Chondrocyte (in vitro differentiated cells): Measurements from ENCODE around the gene TRIM63. TPM values are rescaled to one million over a fixed set of nuclear protein-coding genes. Genes with fewer than 3 reads are reported as not detected.
A peak's percentile ranks its signal among the peaks of the same experiment; 100 is the strongest.

Experiments
- DNase-seq: peaks from one replicate; pipeline ENCODE4 v3.0.0; 2021; ENCODE audit warnings: mixed read lengths, low spot score
- H3K27ac Mint-ChIP-seq: one replicate; pipeline ENCODE4 v1.8.0; 2021; ENCODE audit warnings: mild to moderate bottlenecking, moderate library complexity, mixed read lengths; ENCODE audit not compliant: unreplicated experiment
- H3K27me3 Mint-ChIP-seq: 2 replicates; pipeline ENCODE4 v1.8.0; 2021; ENCODE audit warnings: low read depth, mixed read lengths
- H3K36me3 Mint-ChIP-seq: 2 replicates; pipeline ENCODE4 v1.8.0; 2021; ENCODE audit warnings: low read depth, mixed read lengths
- H3K4me1 Mint-ChIP-seq: 2 replicates; pipeline ENCODE4 v1.8.0; 2021; ENCODE audit warnings: low read depth, mild to moderate bottlenecking, mixed read lengths
- H3K4me3 Mint-ChIP-seq: one replicate; pipeline ENCODE4 v1.8.0; 2021; ENCODE audit warnings: mild to moderate bottlenecking, moderate library complexity, mixed read lengths; ENCODE audit not compliant: unreplicated experiment
- H3K9me3 Mint-ChIP-seq: 2 replicates; pipeline ENCODE4 v1.8.0; 2021; ENCODE audit warnings: low read depth, mixed read lengths
- total RNA-seq: library from RNA; stranded (reverse); gene quantifications from 3 replicates; pipeline ENCODE4 v1.2.1, GENCODE V29; 2021
- TF ChIP-seq, protein P1 (sequence below): fragments of 200-600 bp; sonication (generic); IDR thresholded peaks from 2 replicates; pipeline ENCODE4 v1.5.0; 2021; ENCODE audit warnings: antibody characterized with exemption, mild to moderate bottlenecking, moderate library complexity

Gene TRIM63
- total RNA-seq, 1 donor from 2014 or later: 0.70 TPM

- Mint-ChIP-seq H3K27ac (no peak overlapping the region), H3K4me1 (peaks cover 64% of the 10 kb centered on the region), H3K27me3 (no peaks in the 10 kb centered on the region), H3K4me3 (peak overlapping the region; percentile 52), H3K36me3 (no peaks in the 10 kb centered on the region), H3K9me3 (no peaks in the 10 kb centered on the region)
- TF ChIP-seq, protein P1, sequence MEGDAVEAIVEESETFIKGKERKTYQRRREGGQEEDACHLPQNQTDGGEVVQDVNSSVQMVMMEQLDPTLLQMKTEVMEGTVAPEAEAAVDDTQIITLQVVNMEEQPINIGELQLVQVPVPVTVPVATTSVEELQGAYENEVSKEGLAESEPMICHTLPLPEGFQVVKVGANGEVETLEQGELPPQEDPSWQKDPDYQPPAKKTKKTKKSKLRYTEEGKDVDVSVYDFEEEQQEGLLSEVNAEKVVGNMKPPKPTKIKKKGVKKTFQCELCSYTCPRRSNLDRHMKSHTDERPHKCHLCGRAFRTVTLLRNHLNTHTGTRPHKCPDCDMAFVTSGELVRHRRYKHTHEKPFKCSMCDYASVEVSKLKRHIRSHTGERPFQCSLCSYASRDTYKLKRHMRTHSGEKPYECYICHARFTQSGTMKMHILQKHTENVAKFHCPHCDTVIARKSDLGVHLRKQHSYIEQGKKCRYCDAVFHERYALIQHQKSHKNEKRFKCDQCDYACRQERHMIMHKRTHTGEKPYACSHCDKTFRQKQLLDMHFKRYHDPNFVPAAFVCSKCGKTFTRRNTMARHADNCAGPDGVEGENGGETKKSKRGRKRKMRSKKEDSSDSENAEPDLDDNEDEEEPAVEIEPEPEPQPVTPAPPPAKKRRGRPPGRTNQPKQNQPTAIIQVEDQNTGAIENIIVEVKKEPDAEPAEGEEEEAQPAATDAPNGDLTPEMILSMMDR: no peak
- DNase-seq: no peak
Measured at GRCh38 chr1:26023009-26023408, 44.4 kb downstream of the TRIM63 start.

GRCh38 chr1:26022404-26022779, 45.0 kb downstream of the TRIM63 start:
- no peaks in the 10 kb centered on the region for H3K27me3 Mint-ChIP-seq
- no peaks in the 10 kb centered on the region for H3K36me3 Mint-ChIP-seq
- H3K9me3 Mint-ChIP-seq: no peaks in the 10 kb centered on the region
- H3K27ac Mint-ChIP-seq: no peak overlapping the region
- H3K4me1 Mint-ChIP-seq: peaks cover 64% of the 10 kb centered on the region
- TF ChIP-seq, protein P1: no peak
- no peak for DNase-seq
- peak overlapping the region; percentile 33 for H3K4me3 Mint-ChIP-seq

- Mint-ChIP-seq H3K27ac (peak within 1 kb of the TSS; percentile 46), H3K9me3 (no peaks in the 10 kb centered on the region), H3K36me3 (no peaks in the 10 kb centered on the region), H3K4me1 (peaks cover 70% of the 10 kb centered on the region), H3K4me3 (peak within 1 kb of the TSS; percentile 84), H3K27me3 (no peaks in the 10 kb centered on the region)
- TF ChIP-seq, protein P1: no peak
- no peak for DNase-seq
Measured at GRCh38 chr1:26021647-26022403, 45.6 kb downstream of the TRIM63 start, which contains the start of gene EXTL1. Gene EXTL1, plus strand, starts transcription at chr1:26021775. Its CDS starts 872 bp downstream, at chr1:26022647.

DNA sequence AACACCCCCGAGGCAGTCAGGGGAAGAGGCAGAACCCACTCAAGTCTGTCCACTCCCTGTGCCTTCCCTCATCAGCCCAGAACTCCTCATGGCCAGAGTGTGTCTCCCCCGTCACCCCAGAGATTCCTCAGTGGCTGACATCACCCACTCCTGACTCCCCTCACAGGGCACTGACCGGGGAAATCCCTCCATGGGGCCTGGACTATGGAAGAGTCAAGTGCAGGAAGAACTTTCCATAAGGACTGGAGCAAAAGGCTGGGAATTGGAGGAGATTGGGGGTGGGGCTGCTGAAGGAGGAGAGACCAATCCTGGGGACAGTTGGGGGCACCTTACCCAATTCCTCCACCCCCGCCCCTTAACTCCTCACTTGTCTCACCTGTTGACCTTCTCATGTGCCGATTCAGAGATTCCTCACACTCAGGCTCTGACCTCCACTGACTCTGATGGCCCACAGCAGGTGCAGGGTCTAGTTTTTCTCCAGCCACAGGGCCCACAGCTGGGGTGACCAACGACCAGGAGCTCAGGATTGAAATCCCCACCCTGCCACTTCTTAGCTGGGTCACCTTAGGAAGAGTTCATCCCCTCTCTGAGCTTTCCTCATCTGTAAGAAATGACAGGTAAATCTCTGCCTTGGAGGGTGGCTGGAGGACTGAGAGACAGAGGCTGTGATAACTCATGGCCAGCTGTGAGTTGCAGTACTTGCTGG, 46.3 kb downstream of the TRIM63 start:
- TF ChIP-seq, protein P1: no peak
- H3K4me3 Mint-ChIP-seq: peak overlapping the region; percentile 84
- no peaks in the 10 kb centered on the region for H3K36me3 Mint-ChIP-seq
- peak overlapping the region; percentile 46 for H3K27ac Mint-ChIP-seq
- no peaks in the 10 kb centered on the region for H3K27me3 Mint-ChIP-seq
- peaks cover 76% of the 10 kb centered on the region for H3K4me1 Mint-ChIP-seq
- DNase-seq: no peak
- H3K9me3 Mint-ChIP-seq: no peaks in the 10 kb centered on the region

GRCh38 chr1:26020330-26020768, 47.1 kb downstream of the TRIM63 start:
- Mint-ChIP-seq H3K4me1 (peaks cover 76% of the 10 kb centered on the region), H3K4me3 (peak overlapping the region; percentile 5)

More at GRCh38 chr1:26020330-26020768, 47.1 kb downstream of the TRIM63 start:
- no peaks in the 10 kb centered on the region for H3K36me3 Mint-ChIP-seq
- H3K9me3 Mint-ChIP-seq: no peaks in the 10 kb centered on the region
- no peak for DNase-seq
- no peaks in the 10 kb centered on the region for H3K27me3 Mint-ChIP-seq
- peak overlapping the region; percentile 19 for H3K27ac Mint-ChIP-seq
- TF ChIP-seq, protein P1: no peak
